OCI-LY3 (cell line): ENCODE measurements around the gene UNC45A.

Experiments
- CTCF ChIP-seq: fragments of 200-600, 300-600 bp; sonication (generic); IDR thresholded peaks from 2 replicates; pipeline ENCODE4 v1.5.1; 2014; ENCODE audit warnings: antibody characterized with exemption, low read length, low read depth
- EZH2phosphoT487 ChIP-seq: fragments of 200-600 bp; shearing (Covaris generic); IDR thresholded peaks from 2 replicates; pipeline ENCODE4 v1.6.1; 2018; ENCODE audit warnings: antibody characterized with exemption, mixed run types, low read depth

GRCh38 chr15:90957031-90957790 is 22.1 kb downstream of the UNC45A start:
- TF ChIP-seq CTCF (no peak), EZH2phosphoT487 (no peak)
